HG02970 (cell line): ENCODE measurements around the gene SLC1A1.
"Not testable (repeated sequence)": the region's sequence is repeated elsewhere in the genome, so short reads cannot be mapped to it uniquely, and the experiment has no call there.

ENCODE experiments used
- ATAC-seq: cut with Tn5 transposase; IDR thresholded peaks from one replicate; pipeline ENCODE4 v1.9.1; 2021; ENCODE audit warnings: mild to moderate bottlenecking, moderate library complexity, moderate number of reproducible peaks; ENCODE audit not compliant: unreplicated experiment, low FRiP score

SLC1A1 gene

DNA sequence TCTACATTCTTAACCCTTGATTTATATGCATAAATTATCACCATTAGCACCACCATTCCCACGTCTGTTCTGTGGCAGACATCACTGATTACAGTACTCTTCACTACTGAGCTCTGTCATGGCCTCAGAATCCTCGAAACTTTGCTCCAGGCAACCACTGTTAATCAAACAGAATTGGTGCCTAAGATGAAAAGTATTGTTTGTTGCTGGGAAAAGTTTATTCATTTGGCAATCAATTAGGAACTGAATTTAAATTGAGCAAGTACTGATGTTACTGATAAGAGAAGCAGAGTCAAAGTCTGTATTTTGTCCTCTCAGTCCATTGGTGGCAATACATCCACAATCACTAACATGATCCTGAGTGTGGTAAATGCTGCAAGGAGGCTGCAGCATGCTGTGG lies 12.8 kb downstream of the SLC1A1 start:
- ATAC-seq, result no peak

DNA sequence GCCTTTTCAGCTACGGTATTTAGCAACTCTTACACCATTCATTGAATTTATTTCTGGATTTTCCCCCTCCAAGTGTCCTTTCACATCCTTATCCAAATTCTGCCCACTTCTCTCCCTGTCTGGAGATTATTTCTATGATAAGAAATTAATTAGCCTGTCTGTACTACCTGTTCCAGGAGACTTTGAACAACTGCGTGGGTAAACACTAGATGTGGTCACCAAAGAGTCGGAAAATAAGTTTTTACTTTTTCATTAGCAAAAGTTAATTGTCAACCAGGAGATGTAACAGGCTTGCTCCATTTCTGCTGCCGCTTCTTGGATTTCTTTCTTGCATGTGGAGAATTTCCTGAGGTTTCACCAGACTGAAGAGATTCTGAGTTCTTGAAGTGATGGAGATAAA lies 14.0 kb downstream of the SLC1A1 start:
- ATAC-seq, result no peak

DNA sequence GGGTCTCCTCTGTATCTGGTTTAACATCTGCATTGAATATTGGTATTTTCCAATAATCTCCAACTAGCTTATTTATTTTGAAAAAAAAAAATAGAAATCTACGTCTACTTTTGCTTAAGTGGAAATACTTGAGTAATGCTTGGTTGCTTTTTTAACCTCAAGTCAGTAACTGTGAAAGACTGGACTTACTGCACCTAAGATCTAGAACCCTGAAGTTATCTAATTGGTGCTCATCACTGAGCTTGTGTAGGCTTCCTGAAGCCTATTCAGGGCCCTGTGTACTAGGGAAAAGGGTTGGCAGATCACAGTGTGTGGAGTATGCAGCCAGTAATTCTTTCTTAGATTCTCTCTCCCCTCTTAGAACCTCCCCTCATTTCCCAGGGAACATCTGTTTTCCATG lies 16.2 kb downstream of the SLC1A1 start:
- ATAC-seq, result no peak

GRCh38 chr9:4507306-4508130 lies 17.2 kb downstream of the SLC1A1 start:
- no peak for ATAC-seq

DNA sequence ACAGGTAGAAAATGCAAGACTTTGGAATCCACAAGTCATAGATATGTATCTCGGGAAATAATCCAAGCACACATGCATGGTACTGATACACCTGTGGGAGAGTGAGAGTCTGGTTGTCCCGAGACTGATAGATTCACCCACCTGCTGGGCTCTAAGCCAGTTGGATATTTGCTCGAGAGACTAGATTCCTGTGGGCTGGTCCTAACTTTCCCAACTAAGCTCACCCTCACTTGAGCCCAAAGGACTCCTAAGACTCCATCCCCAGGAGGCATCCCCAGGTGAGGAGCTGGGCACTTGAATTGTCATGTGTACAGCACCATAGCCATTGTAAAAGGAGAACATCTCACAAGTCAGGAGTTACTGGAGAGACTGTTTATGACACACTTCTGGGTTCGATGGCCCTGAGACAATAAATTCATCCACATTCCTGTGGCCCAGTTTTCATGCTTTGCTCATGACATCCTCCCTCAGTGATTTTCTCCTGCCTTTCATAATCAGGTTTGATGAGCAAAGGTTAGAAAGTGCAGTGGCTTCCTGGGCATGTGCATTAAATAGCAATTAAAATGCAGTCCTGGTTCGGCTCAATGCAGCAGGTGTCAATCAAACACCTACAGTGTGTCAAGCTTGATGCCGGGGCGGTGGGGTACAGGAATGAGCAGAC lies 18.1 kb downstream of the SLC1A1 start:
- ATAC-seq, result no peak

DNA sequence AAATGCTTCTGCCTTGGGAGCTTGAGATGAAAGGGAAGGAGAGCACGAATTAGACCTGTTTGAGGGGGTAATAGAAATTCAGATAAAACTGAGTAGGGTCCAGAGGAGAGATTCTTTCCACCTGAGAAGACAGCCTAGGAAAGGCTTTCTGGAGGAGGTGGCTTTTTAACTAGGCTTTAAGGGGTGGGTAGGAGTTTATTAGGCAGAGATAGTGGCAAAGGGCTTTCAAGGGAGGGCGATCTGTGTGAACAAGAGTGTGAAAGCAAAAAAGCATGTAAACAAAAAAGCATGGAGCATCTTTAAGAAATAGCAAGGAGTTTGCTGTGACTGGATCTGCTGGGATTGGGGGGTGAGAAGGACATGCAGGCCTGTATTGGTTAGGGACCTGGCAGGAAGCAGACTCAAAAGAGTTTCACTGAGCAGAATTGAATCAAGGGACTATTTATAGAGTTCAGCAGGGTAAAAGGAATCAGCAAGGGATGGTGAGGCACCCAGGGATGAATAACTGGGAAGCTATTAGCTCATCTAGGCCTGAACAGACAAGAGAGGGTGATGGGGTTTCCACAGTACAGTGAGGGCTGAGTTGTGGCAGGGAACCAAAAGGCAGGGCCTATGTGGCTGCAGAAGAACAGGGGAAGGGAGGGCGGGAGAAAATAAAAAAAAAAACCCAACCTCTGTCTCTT lies 18.8 kb downstream of the SLC1A1 start:
- ATAC-seq, result no peak

GRCh38 chr9:4509590-4509984 lies 19.3 kb downstream of the SLC1A1 start:
- ATAC-seq, result no peak

- no peak for ATAC-seq
Measured at GRCh38 chr9:4510546-4511322, 20.5 kb downstream of the SLC1A1 start.

GRCh38 chr9:4514252-4515128 lies 24.2 kb downstream of the SLC1A1 start:
- no peak for ATAC-seq

DNA sequence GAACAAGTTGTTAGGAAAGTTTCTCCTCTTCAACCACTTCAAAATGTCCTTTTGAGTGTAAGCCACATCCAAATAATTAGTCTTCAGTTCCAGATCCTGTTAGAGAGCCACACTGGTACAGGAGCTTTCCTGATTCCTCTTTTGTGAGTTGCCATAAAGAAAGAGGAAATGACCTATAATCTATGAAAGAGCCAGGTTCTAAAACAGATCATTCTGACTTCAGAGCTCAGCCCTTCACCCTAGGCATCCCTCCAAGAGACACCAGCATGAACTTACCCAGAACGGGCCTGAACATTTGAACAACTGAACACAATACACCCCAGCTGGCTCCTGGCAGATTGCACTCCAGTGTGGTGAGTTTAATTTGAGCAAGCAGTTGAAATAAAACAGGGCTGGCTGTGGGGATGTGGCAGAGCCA lies 25.7 kb downstream of the SLC1A1 start:
- no peak for ATAC-seq

GRCh38 chr9:4517274-4517673 lies 27.0 kb downstream of the SLC1A1 start:
- no peak for ATAC-seq

- ATAC-seq, result no peak
Measured at GRCh38 chr9:4519604-4520003, 29.3 kb downstream of the SLC1A1 start.

DNA sequence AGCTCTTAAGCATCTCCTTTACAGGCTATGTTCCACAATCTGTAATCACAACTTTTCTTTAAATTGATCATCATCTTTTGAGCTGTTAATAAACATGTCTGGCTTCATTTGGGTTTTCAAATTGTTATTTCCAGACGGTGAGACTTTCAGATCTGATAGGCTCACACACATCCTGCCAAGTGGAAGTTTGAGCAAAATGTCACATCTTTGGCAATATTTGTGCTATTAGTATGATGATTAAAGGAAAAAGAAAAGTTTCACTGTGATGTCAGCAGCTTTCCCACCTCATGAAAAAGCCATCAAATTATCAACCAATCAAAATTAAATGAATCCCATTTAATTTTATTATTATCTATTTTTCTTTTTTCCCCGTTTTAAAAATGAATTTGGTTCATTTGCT lies 29.8 kb downstream of the SLC1A1 start:
- no peak for ATAC-seq

DNA sequence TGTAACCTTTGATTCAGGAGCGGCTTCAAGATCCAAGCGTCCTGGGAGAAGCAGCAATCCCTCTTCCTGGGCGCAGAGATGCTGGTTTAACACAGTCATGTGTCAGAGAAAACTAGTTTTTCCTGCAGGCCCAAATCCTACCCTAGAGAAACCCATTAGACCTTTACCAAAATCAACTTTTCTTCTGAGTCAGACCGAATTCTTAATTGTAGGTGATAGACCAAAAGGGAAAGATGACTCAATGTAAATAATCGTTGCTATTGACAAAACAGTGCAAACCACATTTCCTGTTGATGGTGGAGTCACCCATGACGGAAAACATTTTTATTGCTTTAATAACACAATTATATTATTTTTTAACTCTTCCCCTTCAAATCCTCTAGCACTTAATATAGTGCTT lies 40.1 kb downstream of the SLC1A1 start:
- ATAC-seq, result no peak

- ATAC-seq, result not testable (repeated sequence)
Measured at GRCh38 chr9:4530831-4531230, 40.6 kb downstream of the SLC1A1 start.

GRCh38 chr9:4531355-4531754 lies 41.1 kb downstream of the SLC1A1 start:
- ATAC-seq, result not testable (repeated sequence)

DNA sequence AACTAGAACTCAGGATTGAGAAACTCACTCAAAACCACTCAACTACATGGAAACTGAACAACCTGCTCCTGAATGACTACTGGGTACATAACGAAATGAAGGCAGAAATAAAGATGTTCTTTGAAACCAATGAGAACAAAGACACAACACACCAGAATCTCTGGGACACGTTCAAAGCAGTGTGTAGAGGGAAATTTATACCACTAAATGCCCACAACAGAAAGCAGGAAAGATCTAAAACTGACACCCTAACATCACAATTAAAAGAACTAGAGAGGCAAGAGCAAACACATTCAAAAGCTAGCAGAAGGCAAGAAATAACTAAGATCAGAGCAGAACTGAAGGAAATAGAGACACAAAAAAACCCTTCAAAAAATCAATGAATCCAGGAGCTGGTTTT lies 43.6 kb downstream of the SLC1A1 start:
- not testable (repeated sequence) for ATAC-seq

DNA sequence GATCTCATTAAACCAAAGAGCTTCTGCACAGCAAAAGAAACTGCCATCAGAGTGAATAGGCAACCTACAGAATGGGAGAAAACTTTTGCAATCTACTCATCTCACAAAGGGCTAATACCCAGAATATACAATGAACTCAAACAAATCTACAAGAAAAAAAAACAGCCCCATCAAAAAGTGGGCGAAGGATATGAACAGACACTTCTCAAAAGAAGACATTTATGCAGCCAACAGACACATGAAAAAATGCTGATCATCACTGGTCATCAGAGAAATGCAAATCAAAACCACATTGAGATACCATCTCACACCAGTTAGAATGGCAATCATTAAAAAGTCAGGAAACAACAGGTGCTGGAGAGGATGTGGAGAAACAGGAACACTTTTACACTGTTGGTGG lies 45.9 kb downstream of the SLC1A1 start:
- not testable (repeated sequence) for ATAC-seq

GRCh38 chr9:4537581-4537980 lies 47.3 kb downstream of the SLC1A1 start:
- no peak for ATAC-seq

DNA sequence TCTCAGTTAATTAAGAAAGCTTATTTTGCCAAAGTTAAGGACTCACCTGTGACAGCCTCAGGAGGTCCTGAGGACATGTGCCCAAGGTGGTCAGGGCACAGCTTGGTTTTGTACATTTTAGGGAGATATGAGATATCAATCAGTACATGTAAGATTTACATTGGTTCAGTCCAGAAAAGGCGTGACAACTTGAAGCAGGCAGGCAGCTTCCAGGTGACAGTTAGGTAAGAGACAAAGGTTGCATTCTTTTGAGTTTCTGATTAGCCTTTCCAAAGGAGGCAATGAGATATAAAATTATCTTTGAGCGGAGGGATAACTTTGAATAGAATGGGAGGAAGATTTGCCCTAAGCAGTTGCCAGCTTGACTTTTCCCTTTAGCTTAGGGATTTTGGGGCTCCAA lies 47.8 kb downstream of the SLC1A1 start:
- no peak for ATAC-seq
